ENCODE data around the gene ACVR2A.

The ACVR2A gene

DNA sequence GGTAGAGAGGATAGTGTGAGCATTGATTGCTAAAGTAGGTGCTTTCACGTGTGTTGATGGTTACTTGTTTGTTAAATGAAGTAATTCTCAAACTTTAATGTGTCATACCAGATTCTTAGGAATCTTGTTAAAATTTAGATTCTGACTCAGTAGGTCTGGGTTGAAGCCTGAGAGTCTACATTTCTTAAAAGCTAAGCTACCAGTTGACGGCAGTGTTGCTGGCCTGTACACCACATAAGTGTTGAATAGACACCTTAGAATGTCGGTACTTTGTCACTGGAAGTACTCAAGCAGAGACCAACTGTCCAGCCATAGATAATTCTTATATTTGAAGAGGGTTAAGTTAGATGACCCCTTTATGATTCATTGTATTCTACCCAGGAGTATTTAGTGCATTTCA lies 79.8 kb downstream of the ACVR2A start:
- no peak for DNase-seq (ENCODE audit: low spot score)

DNA sequence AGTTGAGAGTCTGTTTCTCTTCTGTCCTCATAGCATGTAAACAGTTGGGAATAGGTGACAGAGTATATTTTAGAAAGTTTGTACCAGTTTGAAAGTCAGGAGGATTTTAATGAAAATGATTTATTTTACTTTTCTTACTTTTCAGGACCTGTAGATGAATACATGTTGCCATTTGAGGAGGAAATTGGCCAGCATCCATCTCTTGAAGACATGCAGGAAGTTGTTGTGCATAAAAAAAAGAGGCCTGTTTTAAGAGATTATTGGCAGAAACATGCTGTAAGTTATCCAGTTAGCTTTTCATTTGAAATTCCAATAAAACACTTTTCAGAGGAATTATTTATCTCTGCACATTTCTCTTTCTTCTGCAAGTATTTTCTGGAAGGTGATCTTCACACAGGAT lies 81.1 kb downstream of the ACVR2A start:
- no peak for DNase-seq (ENCODE audit: low spot score)

DNA sequence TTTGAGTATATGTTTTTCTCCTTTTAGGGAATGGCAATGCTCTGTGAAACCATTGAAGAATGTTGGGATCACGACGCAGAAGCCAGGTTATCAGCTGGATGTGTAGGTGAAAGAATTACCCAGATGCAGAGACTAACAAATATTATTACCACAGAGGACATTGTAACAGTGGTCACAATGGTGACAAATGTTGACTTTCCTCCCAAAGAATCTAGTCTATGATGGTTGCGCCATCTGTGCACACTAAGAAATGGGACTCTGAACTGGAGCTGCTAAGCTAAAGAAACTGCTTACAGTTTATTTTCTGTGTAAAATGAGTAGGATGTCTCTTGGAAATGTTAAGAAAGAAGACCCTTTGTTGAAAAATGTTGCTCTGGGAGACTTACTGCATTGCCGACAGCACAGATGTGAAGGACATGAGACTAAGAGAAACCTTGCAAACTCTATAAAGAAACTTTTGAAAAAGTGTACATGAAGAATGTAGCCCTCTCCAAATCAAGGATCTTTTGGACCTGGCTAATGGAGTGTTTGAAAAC lies 82.3 kb downstream of the ACVR2A start:
- DNase-seq (ENCODE audit: low spot score) = no peak

DNA sequence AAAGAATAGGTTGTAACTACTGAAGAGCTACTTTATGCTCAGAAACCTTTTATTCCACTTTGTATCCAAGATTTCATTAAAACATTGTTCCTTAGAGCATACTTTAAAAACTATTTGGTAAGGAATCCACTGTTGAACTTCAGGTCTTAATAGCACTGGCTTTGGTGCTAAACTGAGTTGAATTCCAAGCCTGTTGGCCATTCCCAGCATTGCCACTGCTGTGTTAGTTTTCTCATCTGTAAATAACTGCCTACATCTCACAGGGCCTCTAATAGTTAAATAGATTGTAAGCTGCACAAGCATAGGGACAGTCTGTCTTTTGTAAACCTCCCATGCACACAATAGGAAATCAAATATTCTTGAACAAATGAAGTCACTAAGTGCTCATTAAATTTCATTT lies 89.1 kb downstream of the ACVR2A start:
- DNase-seq (ENCODE audit: low spot score) = no peak

DNA sequence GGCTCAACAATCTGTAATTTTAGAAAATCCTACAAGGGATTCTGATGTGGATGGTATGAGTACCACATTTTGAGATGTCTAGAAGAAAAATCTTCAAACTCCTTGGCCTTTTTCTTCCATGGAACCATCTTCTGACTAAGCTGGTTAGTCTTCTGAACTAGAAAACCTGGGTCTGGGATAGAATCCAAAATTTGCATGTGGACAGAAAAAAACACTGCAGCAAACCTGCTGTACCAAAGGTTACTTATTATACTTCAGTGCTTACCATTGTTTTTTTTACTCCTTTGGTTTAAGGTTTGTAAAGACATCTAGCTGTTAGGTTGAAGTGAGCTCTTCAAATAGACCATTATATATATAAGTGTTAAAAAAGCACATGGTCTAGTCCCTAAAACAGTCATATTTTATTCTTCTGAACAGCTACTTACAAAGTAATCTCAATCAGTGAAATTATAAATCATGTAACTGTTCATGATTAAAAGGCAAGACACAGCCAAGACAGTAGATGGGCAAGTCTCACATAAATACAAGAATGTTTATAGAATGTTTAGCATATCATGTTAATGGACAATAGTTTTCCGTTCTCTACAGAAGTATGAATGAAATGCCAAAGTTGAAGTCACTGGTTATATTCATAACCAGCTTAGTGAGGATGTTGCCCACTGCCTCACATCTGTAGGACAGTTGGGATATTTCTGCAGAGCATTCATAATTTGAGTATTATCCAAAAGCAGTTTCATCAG lies 90.2 kb downstream of the ACVR2A start:
- DNase-seq (ENCODE audit: low spot score) = no peak

DNA sequence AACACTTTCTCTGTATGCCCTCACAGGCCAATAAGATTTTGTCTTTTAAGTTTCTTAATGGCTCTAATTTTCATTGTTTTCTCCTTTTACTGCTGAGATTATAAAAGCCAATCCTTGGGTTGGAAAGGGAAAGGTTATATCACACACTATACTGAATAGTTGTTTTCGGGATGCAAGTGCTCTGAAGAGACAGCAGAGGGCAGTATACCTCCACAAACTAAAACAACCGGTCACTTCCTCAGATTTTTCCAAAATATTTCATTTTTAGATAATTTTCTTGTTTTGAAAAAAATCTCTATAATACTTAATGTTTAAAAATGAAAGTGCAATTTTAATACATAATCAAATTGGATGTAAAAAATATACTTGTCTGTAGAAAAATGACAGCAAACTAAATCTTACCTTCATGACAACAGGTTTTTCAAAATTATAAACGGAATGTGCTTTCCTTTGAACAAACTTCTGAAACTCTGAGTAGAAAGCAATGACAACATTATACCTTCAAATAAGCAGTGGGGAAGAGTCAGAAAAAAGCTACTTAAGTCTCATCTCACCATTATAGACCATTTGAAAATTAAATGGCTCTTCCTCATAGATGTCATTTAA lies 93.0 kb downstream of the ACVR2A start:
- peak; percentile 18 for DNase-seq (ENCODE audit: low spot score)

DNA sequence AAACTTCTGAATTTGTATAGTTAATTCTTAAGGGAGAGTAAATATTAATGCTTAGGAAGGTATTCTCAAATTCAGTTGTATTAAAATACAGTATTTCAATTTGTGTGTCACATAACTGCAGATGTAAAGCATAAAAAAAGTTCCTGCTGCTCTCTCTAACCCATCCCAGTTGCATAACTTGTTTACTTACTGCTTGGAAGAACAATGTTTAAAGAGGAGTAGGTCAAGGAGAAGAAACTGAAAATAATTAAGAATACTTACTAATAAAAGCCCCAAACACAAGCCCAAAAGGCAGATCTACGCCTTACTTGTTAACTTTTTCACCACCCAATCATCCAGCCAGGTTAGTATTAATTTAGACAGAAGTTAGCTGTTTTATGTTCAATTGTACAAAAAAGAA lies 94.5 kb downstream of the ACVR2A start:
- DNase-seq (ENCODE audit: low spot score) = no peak

DNA sequence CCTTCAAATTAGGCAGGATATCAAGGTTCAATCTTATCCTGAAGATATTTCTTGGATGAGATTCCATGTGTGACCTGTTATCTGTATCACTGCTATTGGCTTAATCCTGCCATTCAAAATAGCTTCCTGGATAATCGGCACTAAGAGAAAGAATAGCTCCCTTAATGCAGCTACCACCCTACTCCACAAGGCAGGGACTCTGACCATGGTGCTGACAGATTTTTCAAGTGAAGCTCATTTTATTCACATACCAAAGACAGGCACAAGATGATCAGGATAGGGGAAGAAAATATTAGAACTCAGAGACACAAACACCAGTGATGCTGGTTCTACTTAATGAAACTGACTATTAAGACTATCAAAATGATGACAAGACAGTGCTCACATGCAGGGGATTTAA lies 100.8 kb downstream of the ACVR2A start:
- DNase-seq (ENCODE audit: low spot score) = no peak

DNA sequence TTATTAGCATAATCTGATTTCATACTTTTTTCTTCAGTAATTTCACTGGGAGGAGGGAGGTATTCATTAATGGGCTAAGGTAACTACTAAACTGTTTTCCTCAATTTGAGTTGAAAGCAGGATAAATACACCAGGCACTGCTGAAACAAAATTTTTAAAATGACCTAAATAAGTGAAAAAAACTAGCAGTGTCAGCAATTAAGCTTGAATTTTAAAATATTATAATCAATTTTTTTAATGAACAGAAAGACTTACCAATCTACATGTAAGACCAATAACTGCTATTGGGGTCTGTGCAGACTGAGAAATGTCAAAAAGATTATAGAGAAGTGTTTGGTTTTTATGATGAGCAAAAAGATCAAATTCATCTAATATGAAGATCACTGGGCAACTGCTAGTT lies 107.3 kb downstream of the ACVR2A start:
- DNase-seq (ENCODE audit: low spot score) = no peak

DNA sequence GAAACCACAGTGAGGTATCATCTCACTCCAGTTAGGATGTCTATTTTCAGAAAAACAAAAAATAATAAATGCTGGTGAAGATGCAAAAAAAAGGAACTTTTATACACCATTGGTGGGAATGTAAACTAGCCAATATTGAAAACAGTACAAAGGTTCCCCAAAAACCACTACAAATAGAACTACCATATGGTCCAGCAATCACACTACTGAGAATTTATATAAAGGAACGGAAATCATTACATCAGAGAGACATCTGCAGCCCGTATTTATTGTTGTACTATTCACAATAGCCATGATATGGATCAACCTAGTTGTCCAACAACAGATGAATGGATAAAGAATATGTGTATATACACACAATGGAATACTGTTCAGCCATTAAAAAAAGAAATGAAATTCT lies 123.7 kb downstream of the ACVR2A start:
- no peak for DNase-seq (ENCODE audit: low spot score)

DNA sequence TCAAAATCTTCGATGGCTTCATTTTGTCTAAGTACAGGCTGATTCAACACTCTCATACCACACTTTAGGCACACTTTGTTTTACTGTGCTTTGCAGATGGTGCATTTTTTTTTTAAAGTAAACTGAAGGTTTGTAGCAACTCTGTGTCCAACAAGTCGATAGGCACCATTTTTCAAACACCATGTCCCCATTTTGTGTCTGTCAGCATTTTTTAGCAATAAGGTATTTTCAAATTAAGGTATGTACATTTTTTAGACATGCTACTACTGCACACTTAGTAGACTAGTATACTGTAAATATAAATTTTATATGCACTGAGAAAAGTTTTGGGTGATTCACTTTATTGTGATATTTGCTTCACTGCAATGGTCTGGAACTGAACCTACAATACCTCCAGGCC lies 131.3 kb downstream of the ACVR2A start:
- no peak for DNase-seq (ENCODE audit: low spot score)

DNA sequence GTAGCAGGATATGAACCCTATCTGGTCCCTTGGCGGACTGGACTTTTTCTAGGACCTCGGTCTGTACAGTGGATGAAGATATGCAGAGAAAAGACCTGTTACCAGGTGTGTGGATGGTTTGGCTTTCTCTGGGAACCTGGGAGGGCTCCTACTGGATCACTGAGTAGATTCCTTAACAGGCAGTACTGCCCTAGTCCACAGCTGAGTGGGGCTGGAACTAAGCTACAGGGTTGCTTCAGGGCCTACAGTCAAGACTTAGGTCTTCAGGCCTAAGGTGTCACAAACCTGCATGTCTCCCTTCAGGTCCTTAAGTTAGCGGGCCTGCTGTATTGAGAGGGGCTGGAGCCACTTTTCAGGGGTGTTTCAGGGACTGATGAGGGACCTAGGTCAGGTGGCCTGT lies 132.8 kb downstream of the ACVR2A start:
- DNase-seq (ENCODE audit: low spot score) = no peak

Data from CD4-positive, alpha-beta T cell treated with Interleukin-15 for 4 hours (primary cell).